ENCODE results near the gene TRPV4.
A peak's percentile ranks its signal among the peaks of the same experiment; 100 is the strongest.
"Not testable (repeated sequence)": the region's sequence is repeated elsewhere in the genome, so short reads cannot be mapped to it uniquely, and the experiment has no call there.

Gene TRPV4

GRCh38 chr12:109833307-109834189 lies at the start of gene TRPV4:
TSS of gene TRPV4 (minus strand) at chr12:109833398. CDS start at chr12:109814796, 18,602 bp downstream.
- H3K4me3 ChIP-seq (ENCODE audit: low read depth, low read length) = peak within 1 kb of the TSS; percentile 39

DNA sequence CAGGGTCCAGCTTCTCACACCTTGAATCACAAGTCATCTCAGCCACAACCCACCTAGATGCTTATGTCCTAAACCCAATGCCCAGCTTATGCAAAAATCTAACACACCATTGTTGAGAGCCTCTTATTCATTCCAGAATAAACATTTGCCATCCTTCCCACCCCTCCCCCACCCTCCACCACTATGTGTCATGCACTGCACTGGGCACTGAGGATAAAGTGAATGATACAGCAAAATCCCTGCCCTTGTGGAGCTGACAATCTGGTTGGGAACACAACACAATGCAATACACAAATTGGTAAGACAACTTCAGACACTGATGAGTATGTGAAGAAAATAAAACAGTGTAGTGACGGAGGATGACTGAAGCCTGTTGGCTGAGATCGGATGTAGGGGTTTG lies 48.6 kb upstream of the TRPV4 start:
- no peak overlapping the region for H3K4me3 ChIP-seq (ENCODE audit: low read depth, low read length)

GRCh38 chr12:109880938-109881337 lies 47.7 kb upstream of the TRPV4 start:
- H3K4me3 ChIP-seq (ENCODE audit: low read depth, low read length) = peak overlapping the region; percentile 60

- H3K4me3 ChIP-seq (ENCODE audit: low read depth, low read length) = peak within 1 kb of the TSS; percentile 91
Measured at GRCh38 chr12:109880043-109880931, 47.1 kb upstream of the TRPV4 start, which contains the start of gene GLTP. TSS of gene GLTP (minus strand) at chr12:109880541. CDS start at chr12:109880374, 167 bp downstream.

DNA sequence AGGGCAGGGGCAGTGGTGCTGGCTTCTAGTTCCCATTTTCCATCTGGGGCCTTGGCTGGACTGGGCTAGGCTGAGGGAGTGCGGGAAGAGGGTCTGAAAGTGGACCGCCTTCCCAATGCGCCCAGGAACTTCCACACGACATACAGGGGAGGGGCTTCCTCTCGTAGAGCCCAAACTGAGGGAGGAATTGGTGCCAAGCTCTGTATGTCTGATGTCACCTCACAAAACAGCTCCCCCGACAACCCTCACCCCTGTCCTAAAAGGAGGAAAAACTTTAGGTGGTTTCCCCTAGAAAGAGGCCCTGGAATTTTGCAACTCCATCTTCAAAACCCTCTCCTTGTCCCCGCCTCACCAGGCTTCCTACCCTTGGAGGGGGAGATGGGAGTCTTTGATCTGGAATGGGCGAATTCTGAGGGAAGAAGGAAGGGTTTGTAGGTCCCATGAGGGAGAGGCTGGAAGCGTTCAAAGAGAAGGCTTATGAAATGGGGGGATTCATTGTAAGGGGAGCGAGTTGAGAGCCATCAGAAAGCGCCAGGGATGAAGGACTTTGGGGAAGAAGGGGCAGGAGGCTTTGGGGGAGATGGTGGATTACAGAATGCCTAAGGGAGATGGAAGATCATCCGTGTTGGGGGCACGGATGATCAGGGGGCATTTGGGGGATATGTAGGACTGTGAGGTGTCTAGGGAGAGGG lies 46.3 kb upstream of the TRPV4 start:
- peak overlapping the region; percentile 91 for H3K4me3 ChIP-seq (ENCODE audit: low read depth, low read length)

GRCh38 chr12:109878749-109879148 lies 45.6 kb upstream of the TRPV4 start:
- H3K4me3 ChIP-seq (ENCODE audit: low read depth, low read length) = no peak overlapping the region

DNA sequence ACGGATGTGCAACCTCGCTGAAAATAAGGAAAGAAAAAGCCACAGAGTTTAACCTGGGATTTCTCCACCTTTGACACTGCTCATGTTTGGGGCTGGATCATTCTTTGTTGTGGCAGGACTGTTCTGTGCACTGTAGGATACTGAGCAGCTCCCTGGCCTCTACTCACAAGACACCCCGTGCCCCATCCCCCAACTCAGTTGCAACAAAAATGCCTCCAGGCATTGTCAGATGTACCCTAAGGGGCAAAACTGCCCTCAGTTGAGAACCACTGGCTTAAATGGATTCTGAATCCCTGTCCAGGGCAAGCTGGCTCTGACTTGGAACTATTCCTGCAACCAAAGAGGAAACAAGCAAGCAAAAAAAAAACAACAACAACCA lies 45.0 kb upstream of the TRPV4 start:
- H3K4me3 ChIP-seq (ENCODE audit: low read depth, low read length) = no peak overlapping the region

DNA sequence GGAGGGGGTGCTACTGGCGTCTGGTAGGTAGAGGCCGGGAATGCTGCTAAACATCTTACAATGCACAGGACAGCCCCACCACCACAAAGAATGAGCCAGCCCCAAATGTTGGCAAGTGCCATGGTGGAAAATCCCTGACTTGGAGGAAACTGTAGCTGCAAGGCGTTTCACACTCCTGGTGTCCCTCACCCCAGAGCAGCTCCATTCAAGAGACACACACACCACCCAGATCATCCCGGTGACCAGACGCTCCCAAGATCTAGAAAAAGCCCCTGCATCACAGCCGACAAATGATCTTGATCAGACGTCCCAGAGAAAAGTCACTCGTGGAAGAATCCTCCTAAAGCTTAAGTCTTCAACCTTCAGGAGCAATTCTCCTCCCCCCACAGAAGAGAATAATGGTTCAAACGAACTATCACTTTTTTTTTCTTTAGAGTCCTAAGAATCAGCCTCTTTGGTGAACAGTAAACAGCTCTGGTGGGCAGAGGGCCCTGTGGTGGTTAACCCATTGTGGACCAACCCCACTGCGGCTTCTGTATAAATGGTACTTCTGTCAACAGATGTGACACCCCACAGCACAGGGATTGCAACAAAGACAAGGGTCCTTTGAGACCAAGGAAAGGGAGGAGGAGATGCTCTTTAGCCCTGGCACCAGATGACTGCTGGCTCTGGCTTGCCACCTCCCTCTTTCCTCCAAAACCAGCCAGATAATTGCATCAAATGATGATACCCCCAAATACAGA lies 44.5 kb upstream of the TRPV4 start:
- no peak overlapping the region for H3K4me3 ChIP-seq (ENCODE audit: low read depth, low read length)

DNA sequence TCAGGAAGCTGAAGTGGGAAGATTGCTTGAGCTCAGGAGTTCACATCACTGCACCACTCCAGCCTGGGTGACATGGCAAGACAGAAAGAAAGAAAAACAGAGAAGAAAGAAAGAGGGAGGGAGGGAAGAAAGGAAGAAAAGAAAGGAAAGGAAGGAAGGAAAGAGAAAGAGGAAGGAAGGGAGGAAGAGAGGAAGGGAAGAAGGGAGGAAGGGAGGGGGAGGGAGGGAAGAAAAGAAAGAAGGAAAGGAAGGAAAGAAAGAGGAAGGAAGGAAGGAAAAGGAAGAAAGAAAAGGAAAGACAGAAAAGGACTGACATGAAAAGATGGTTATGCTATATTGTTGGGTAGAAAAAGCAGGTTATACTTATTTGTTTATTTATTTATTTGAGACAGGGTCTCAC lies 43.2 kb upstream of the TRPV4 start:
- H3K4me3 ChIP-seq (ENCODE audit: low read depth, low read length) = no peak overlapping the region

DNA sequence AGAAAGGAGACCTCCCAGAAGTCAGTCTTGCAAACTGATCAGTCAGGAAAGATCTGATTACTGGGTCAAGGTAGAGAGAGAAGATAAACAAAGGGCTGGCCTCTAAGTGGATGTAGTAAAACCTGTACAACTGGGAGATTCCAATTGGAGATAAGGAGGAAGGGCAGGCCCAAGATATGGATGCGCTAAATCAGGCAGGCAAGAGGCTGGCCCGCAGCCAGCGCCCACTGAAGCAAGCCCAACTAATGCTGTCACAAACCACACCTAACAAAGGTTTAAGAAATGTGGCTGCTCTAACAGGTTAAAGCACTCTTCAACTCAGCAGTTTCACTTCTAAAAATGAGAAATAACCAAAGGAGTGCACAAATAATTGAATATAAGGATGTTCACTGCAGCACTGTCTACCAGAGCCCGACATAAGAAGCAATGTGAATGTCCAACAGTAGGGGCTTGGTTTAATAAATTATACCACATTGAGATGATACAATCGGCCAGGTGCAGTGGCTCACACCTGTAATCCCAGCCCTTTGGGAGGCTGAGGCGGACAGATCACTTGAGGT lies 42.5 kb upstream of the TRPV4 start:
- no peak overlapping the region for H3K4me3 ChIP-seq (ENCODE audit: low read depth, low read length)

DNA sequence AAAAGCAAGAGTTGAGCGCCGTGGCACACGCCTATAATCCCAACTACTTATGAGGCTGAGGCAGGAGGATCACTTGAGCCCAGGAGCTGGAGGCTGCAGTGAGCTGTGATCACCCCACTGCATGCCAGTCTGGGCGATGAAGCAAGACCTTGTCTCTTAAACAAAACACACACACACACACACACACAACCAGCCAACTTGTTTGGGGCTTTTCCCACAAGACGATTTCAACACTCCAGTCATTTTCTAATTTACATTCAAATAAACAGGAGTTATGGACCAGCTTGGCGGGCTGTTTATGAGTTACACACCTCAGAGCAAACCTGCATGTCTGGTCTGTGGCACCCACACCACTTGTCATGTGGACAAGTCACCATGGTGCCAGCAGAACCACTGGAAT lies 40.5 kb upstream of the TRPV4 start:
- no peak overlapping the region for H3K4me3 ChIP-seq (ENCODE audit: low read depth, low read length)

- H3K4me3 ChIP-seq (ENCODE audit: low read depth, low read length) = no peak overlapping the region
Measured at GRCh38 chr12:109871668-109872314, 38.6 kb upstream of the TRPV4 start.

GRCh38 chr12:109870648-109871047 lies 37.5 kb upstream of the TRPV4 start:
- no peak overlapping the region for H3K4me3 ChIP-seq (ENCODE audit: low read depth, low read length)

GRCh38 chr12:109868182-109869051 lies 35.2 kb upstream of the TRPV4 start:
- H3K4me3 ChIP-seq (ENCODE audit: low read depth, low read length) = no peak overlapping the region

DNA sequence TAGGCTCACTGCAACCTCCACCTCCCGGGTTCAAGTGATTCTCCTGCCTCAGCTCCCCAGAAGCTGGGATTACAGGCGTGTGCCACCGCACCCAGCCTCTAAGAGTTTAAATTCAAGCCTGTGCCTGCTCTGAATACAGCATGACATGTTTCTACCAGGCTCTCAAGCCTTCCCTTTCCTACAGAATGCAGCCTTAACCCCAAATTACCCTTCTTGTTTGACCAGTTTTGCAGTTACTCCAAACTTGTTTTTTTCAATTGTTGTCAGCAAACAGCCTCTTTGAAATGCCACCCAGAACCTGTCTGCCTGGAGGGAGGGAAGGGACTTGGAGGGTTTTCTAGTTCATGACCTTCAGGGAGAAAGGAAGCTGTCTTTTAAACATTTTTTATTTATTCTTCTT lies 31.7 kb upstream of the TRPV4 start:
- H3K4me3 ChIP-seq (ENCODE audit: low read depth, low read length) = no peak overlapping the region

GRCh38 chr12:109863847-109864712 lies 30.9 kb upstream of the TRPV4 start:
- H3K4me3 ChIP-seq (ENCODE audit: low read depth, low read length) = no peak overlapping the region

DNA sequence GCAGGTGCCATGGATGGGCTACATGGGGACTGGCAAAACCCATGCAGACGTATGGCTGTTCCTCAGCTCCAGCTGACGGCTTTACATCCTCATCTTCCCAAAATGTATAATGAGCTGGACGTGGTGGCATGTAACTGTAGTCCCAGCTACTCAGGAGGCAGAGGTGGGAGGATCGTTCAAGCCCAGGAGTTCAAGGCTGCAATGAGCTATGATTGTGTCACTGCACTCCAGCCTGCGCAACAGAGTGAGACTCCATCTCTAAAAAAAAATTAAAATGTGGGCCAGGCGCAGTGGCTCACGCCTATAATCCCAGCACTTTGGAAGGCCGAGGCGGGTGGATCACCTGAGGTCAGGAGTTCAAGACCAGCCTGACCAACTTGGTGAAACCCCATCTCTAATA lies 29.3 kb upstream of the TRPV4 start:
- not testable (repeated sequence) for H3K4me3 ChIP-seq (ENCODE audit: low read depth, low read length)

Measured in iPS-11a (cell line).